Erythroblast (primary cell): Measurements from ENCODE around the gene BBLN.

ENCODE experiments used
- GATA1 ChIP-seq: IDR thresholded peaks from 2 replicates; pipeline ENCODE4 v1.6.1; 2011; ENCODE audit warnings: low read depth, mild to moderate bottlenecking, control low read depth, low read length, moderate library complexity
- POLR2A ChIP-seq: IDR thresholded peaks from 2 replicates; pipeline ENCODE4 v1.6.1; 2011; ENCODE audit warnings: mild to moderate bottlenecking, low read length

- TF ChIP-seq POLR2A (no peak), GATA1 (no peak)
Observed at GRCh38 chr9:128159522-128159783, 612 bp upstream of the BBLN start.
